DOHH2 (cell line): ENCODE data around the gene MED13L.

Experiments used
- H3F3A ChIP-seq: fragments of 200-600 bp; sonication (generic), shearing (Covaris generic); 2 replicates; pipeline ENCODE4 v1.6.0; 2016; ENCODE audit warnings: antibody characterized with exemption, mild to moderate bottlenecking; ENCODE audit not compliant: control insufficient read depth, insufficient read depth
- H3K27ac ChIP-seq: fragments of 200-600 bp; sonication (generic); 2 replicates; pipeline ENCODE4 v1.5.1; 2014; ENCODE audit warnings: low read depth, mild to moderate bottlenecking, low read length, moderate library complexity
- H3K27me3 ChIP-seq: fragments of 200-600 bp; sonication (generic); 2 replicates; pipeline ENCODE4 v1.6.1; 2014; ENCODE audit warnings: mild to moderate bottlenecking, low read length, mixed read lengths; ENCODE audit not compliant: control insufficient read depth
- H3K36me3 ChIP-seq: fragments of 200-600 bp; sonication (generic); 2 replicates; pipeline ENCODE4 v1.6.1; 2014; ENCODE audit warnings: mild to moderate bottlenecking, low read length, moderate library complexity, mixed read lengths; ENCODE audit not compliant: control insufficient read depth
- H3K4me1 ChIP-seq: fragments of 200-600 bp; sonication (generic); 2 replicates; pipeline ENCODE4 v1.6.1; 2014; ENCODE audit warnings: mild to moderate bottlenecking, low read length, mixed read lengths; ENCODE audit not compliant: control insufficient read depth
- H3K4me2 ChIP-seq: fragments of 200-600 bp; sonication (generic); 2 replicates; pipeline ENCODE4 v1.6.0; 2014; ENCODE audit warnings: mild to moderate bottlenecking, low read length, moderate library complexity
- H3K4me3 ChIP-seq: fragments of 200-600 bp; sonication (generic); 2 replicates; pipeline ENCODE4 v1.5.1; 2014; ENCODE audit warnings: mild to moderate bottlenecking, low read length, mixed read lengths
- H3K79me2 ChIP-seq: fragments of 200-600 bp; sonication (generic); 2 replicates; pipeline ENCODE4 v1.6.1; 2014; ENCODE audit warnings: mild to moderate bottlenecking, low read length, mixed read lengths; ENCODE audit not compliant: control insufficient read depth
- H3K9me2 ChIP-seq: fragments of 200-600 bp; sonication (generic); replicated peaks from 2 replicates; pipeline ENCODE4 v1.6.1; 2014; ENCODE audit warnings: mild to moderate bottlenecking, low read length, mixed read lengths; ENCODE audit not compliant: control insufficient read depth
- H3K9me3 ChIP-seq: fragments of 200-600 bp; sonication (generic); 2 replicates; pipeline ENCODE4 v1.6.1; 2014; ENCODE audit warnings: antibody characterized with exemption, low read length, mixed read lengths; ENCODE audit not compliant: control insufficient read depth, insufficient read depth
- H4K20me1 ChIP-seq: fragments of 200-600 bp; sonication (generic); 2 replicates; pipeline ENCODE4 v1.6.0; 2014; ENCODE audit warnings: low read depth, mild to moderate bottlenecking, antibody characterized with exemption, low read length, moderate library complexity; ENCODE audit not compliant: control insufficient read depth, insufficient read depth
- EZH2phosphoT487 ChIP-seq: fragments of 200-600 bp; sonication (generic); IDR thresholded peaks from 2 replicates; pipeline ENCODE4 v1.6.1; 2017; ENCODE audit warnings: borderline replicate concordance, mild to moderate bottlenecking, antibody characterized with exemption, low read length, moderate library complexity, mixed read lengths
- TF ChIP-seq, protein P1 (sequence below): fragments of 200-600 bp; sonication (generic); IDR thresholded peaks from one replicate; pipeline ENCODE4 v1.5.1; 2014; ENCODE audit warnings: antibody characterized with exemption, mild to moderate bottlenecking, low read depth, low read length; ENCODE audit not compliant: poor library complexity, severe bottlenecking

Gene MED13L

DNA sequence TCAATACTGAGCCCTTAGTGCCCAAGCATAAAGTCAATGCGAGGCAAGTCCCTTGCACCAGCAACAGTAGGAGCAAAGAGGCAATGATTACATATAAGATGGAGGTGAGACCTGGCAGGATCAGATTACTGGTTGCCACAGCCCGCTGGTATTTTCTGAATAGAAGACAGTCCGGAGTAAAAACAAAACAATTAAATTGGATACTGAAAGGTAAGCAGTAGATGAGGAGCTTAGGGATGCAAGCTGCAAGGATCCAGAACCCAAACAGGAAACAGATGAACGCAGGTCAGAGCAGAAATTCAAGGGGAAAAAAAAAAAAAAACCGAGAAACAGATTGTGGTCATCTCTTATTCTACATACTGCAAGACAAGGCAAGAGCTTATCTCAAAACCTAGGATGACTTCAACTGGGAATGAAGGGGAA is 119.6 kb downstream of the MED13L start:
- Histone ChIP-seq H3K27ac (no peak overlapping the region), H3K36me3 (no peaks in the 10 kb centered on the region), H3K9me3 (no peaks in the 10 kb centered on the region), H3F3A (no peaks in the 10 kb centered on the region), H3K9me2 (no peaks in the 10 kb centered on the region), H3K4me3 (no peak overlapping the region), H3K27me3 (no peaks in the 10 kb centered on the region), H3K4me1 (0 out of 2 replicates have a peak, but pooled peaks cover 3% of the 10 kb centered on the region), H3K79me2 (peaks cover 37% of the 10 kb centered on the region), H4K20me1 (peaks cover 3% of the 10 kb centered on the region), H3K4me2 (no peak overlapping the region)
- TF ChIP-seq, protein P1, sequence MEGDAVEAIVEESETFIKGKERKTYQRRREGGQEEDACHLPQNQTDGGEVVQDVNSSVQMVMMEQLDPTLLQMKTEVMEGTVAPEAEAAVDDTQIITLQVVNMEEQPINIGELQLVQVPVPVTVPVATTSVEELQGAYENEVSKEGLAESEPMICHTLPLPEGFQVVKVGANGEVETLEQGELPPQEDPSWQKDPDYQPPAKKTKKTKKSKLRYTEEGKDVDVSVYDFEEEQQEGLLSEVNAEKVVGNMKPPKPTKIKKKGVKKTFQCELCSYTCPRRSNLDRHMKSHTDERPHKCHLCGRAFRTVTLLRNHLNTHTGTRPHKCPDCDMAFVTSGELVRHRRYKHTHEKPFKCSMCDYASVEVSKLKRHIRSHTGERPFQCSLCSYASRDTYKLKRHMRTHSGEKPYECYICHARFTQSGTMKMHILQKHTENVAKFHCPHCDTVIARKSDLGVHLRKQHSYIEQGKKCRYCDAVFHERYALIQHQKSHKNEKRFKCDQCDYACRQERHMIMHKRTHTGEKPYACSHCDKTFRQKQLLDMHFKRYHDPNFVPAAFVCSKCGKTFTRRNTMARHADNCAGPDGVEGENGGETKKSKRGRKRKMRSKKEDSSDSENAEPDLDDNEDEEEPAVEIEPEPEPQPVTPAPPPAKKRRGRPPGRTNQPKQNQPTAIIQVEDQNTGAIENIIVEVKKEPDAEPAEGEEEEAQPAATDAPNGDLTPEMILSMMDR = no peak
- TF ChIP-seq EZH2phosphoT487 = no peak

DNA sequence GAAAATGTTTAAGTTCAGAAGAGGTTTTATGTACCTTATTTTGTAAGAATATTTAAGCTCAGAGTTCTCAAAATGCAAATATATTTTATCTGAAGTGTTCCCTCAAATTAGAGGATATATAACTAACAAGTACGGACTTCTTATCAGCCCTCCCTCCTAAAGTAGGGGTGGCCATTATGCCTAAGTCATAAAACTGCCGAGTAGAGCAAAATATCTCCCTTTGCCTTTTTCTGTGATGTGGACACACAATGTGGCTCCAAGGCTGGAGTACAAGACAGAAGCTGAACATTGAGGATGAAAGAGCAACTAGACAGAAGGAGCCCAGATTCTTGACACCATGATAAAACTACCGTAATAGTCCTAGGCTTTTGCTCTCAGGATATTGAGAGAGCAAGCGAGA is 120.9 kb downstream of the MED13L start:
- H3K9me3 ChIP-seq = no peaks in the 10 kb centered on the region
- no peaks in the 10 kb centered on the region for H3K9me2 ChIP-seq
- no peak overlapping the region for H3K4me3 ChIP-seq
- H3K36me3 ChIP-seq = no peaks in the 10 kb centered on the region
- H3K4me1 ChIP-seq = 0 out of 2 replicates have a peak, but pooled peaks cover 3% of the 10 kb centered on the region
- H3K4me2 ChIP-seq = no peak overlapping the region
- peaks cover 3% of the 10 kb centered on the region for H4K20me1 ChIP-seq
- H3K27me3 ChIP-seq = no peaks in the 10 kb centered on the region
- no peak overlapping the region for H3K27ac ChIP-seq
- peaks cover 31% of the 10 kb centered on the region for H3K79me2 ChIP-seq
- H3F3A ChIP-seq = no peaks in the 10 kb centered on the region
- no peak for TF ChIP-seq EZH2phosphoT487
- TF ChIP-seq, protein P1 = no peak

DNA sequence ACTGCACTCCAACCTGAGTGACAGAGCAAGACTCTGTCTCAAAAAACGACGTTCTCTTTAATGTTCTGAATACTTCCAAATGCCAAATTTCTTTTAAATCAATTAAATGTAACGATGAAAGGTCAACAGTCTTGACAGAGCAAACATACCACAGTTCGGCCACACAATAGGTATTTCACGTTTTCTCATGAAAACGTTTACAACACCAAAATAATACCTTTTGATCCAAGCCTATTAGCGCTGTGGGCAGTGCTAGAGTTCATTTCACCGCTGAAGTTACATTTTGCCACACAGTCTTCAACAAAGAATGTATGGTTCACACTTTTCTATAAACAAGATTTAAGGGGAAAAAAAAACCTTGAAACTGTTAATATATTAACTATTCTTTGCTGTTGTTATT is 122.1 kb downstream of the MED13L start:
- Histone ChIP-seq H3K79me2 (peaks cover 25% of the 10 kb centered on the region), H4K20me1 (no peaks in the 10 kb centered on the region; the same call in 1 of the 2 replicates)

More for the DNA sequence above, 122.1 kb downstream of the MED13L start:
- no peak overlapping the region for H3K27ac ChIP-seq
- no peak overlapping the region for H3K4me2 ChIP-seq
- H3K4me1 ChIP-seq = 0 out of 2 replicates have a peak, but pooled peaks cover 3% of the 10 kb centered on the region
- H3K27me3 ChIP-seq = no peaks in the 10 kb centered on the region
- H3K4me3 ChIP-seq = no peak overlapping the region
- TF ChIP-seq EZH2phosphoT487 = no peak
- TF ChIP-seq, protein P1 = no peak
- H3K9me2 ChIP-seq = no peaks in the 10 kb centered on the region
- H3K9me3 ChIP-seq = no peaks in the 10 kb centered on the region
- no peaks in the 10 kb centered on the region for H3K36me3 ChIP-seq
- H3F3A ChIP-seq = no peaks in the 10 kb centered on the region
